Activated T-cell treated with anti-CD3 and anti-CD28 coated beads, Interleukin-2, amount 50 U/mL, for 24 hours (primary cell): ENCODE measurements around the gene LYRM7.

Experiments
- DNase-seq: peaks from one replicate; pipeline ENCODE4 v3.0.0-alpha.2; 2020
- H3K27ac Mint-ChIP-seq: 2 replicates; pipeline ENCODE4 v1.8.0; 2020; ENCODE audit warnings: mild to moderate bottlenecking, mixed read lengths
- H3K27me3 Mint-ChIP-seq: 2 replicates; pipeline ENCODE4 v1.8.0; 2020; ENCODE audit warnings: mixed read lengths
- H3K36me3 Mint-ChIP-seq: 2 replicates; pipeline ENCODE4 v1.8.0; 2020; ENCODE audit warnings: low read depth, mixed read lengths
- H3K4me1 Mint-ChIP-seq: 2 replicates; pipeline ENCODE4 v1.8.0; 2020; ENCODE audit warnings: low read depth, mixed read lengths
- H3K4me3 Mint-ChIP-seq: 2 replicates; pipeline ENCODE4 v1.8.0; 2020; ENCODE audit warnings: mild to moderate bottlenecking, moderate library complexity, mixed read lengths
- H3K9me3 Mint-ChIP-seq: 2 replicates; pipeline ENCODE4 v1.8.0; 2020; ENCODE audit warnings: mixed read lengths

LYRM7 gene

DNA sequence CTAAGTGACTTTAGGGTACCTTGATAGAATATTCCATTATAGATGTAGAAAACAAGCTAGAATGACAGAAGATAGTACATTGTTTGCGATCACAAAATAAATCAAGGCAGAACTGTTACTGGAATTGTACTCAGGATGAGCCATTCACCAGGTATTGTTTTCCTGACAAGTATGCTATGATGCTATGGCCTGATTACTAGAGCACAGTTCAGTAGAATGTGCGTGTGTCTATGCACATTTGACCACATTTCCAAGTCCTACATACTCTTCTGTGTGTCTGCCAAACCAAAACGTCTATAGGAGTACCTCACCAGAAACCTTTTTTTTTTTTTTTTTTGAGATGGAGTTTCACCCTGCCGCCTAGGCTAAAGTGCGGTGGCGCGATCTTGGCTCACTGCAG is 49.8 kb downstream of the LYRM7 start:
- no peak for DNase-seq
- no peak overlapping the region for H3K27ac Mint-ChIP-seq
- no peak overlapping the region for H3K4me3 Mint-ChIP-seq
- H3K36me3 Mint-ChIP-seq = no peaks in the 10 kb centered on the region
- H3K27me3 Mint-ChIP-seq = no peaks in the 10 kb centered on the region
- no peaks in the 10 kb centered on the region for H3K9me3 Mint-ChIP-seq
- peaks cover 31% of the 10 kb centered on the region for H3K4me1 Mint-ChIP-seq

DNA sequence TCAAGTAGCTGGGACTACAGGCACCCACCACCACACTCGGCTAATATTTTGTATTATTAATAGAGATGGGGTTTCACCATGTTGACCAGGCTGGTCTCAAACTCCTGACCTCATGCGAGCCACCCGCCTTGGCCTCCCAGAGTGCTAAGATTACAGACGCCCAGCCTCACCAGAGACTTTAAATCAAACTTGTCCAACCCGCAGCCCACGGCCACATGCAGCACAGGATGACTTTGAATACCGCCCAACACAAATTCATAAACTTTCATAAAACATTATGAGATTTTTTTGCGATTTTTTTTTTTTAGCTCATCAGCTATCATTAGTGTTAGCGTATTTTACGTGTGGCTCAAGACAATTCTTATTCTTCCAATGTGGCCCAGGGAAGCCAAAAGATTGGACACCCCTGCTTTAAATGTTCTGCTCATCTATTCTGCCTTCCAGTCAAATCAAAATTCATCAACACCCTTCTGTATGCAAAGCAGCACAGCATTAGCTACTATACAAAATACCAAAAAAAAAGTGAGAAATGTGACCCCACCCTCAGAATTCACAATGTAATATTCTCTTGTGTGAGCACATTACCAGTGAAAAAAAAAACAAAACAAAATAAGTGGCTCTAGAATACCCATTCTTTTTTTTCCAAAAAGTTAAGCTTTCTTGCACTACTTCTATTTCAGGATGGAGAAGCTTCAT is 50.4 kb downstream of the LYRM7 start:
- H3K36me3 Mint-ChIP-seq = no peaks in the 10 kb centered on the region
- H3K27ac Mint-ChIP-seq = no peak overlapping the region
- H3K27me3 Mint-ChIP-seq = no peaks in the 10 kb centered on the region
- H3K9me3 Mint-ChIP-seq = no peaks in the 10 kb centered on the region
- H3K4me3 Mint-ChIP-seq = no peak overlapping the region
- no peak for DNase-seq
- H3K4me1 Mint-ChIP-seq = peaks cover 31% of the 10 kb centered on the region

GRCh38 chr5:131221888-131222287 is 51.1 kb downstream of the LYRM7 start:
- Mint-ChIP-seq H3K9me3 (no peaks in the 10 kb centered on the region), H3K36me3 (no peaks in the 10 kb centered on the region), H3K4me1 (peaks cover 31% of the 10 kb centered on the region), H3K4me3 (no peak overlapping the region), H3K27ac (no peak overlapping the region), H3K27me3 (no peaks in the 10 kb centered on the region)
- DNase-seq = no peak

DNA sequence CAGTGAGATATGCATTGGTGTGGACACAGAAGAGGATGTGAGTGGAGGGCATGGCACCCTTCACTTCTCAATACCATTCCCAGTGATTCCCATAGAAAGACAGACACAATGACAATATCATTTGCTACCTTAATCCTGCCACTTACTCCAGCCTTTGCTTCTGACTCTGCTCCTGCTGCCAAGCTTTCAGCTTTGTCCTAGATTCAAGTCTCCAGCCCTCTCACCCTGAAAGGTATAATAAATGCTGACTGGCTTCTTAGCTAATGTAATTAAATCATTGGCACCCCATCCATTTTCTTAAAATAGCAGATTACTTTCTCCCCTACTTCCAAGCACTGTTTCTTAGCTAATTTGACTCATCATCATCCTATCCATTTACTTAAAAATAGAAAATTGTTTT is 52.0 kb downstream of the LYRM7 start:
- Mint-ChIP-seq H3K4me3 (no peak overlapping the region), H3K36me3 (no peaks in the 10 kb centered on the region), H3K27me3 (no peaks in the 10 kb centered on the region), H3K9me3 (no peaks in the 10 kb centered on the region), H3K27ac (no peak overlapping the region), H3K4me1 (peaks cover 27% of the 10 kb centered on the region)
- no peak for DNase-seq

DNA sequence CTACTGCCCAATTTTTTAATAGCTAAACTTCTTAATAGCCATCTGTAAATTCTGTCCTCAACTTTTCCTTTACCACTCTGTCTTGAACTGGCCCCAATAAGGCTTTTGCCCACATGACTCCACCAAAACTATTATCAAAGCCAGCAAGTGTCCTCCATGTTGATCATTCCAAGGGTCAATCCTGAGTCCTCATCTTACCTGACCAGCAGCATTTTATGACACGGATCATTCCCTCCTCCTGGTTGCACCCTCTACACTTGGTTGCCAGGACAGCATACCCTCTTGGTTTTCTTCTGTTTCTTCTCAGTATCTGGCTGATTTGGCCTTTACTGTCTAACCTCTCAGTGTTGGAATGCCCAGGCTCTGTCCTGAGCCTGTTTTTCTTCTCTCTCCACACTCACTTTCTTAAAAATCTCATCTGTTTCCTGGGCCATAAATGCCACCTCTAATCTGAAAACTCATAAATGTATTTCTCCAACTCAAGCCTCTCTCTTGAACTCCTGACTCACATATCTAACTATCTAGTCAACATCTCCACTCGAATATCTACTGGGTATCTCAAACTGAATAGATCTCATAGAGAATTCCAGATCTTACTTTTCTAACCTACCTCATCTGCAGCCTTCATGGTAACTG is 53.1 kb downstream of the LYRM7 start:
- H3K4me1 Mint-ChIP-seq = peaks cover 17% of the 10 kb centered on the region
- DNase-seq = no peak
- no peak overlapping the region for H3K4me3 Mint-ChIP-seq
- H3K9me3 Mint-ChIP-seq = no peaks in the 10 kb centered on the region
- no peaks in the 10 kb centered on the region for H3K36me3 Mint-ChIP-seq
- no peaks in the 10 kb centered on the region for H3K27me3 Mint-ChIP-seq
- no peak overlapping the region for H3K27ac Mint-ChIP-seq

DNA sequence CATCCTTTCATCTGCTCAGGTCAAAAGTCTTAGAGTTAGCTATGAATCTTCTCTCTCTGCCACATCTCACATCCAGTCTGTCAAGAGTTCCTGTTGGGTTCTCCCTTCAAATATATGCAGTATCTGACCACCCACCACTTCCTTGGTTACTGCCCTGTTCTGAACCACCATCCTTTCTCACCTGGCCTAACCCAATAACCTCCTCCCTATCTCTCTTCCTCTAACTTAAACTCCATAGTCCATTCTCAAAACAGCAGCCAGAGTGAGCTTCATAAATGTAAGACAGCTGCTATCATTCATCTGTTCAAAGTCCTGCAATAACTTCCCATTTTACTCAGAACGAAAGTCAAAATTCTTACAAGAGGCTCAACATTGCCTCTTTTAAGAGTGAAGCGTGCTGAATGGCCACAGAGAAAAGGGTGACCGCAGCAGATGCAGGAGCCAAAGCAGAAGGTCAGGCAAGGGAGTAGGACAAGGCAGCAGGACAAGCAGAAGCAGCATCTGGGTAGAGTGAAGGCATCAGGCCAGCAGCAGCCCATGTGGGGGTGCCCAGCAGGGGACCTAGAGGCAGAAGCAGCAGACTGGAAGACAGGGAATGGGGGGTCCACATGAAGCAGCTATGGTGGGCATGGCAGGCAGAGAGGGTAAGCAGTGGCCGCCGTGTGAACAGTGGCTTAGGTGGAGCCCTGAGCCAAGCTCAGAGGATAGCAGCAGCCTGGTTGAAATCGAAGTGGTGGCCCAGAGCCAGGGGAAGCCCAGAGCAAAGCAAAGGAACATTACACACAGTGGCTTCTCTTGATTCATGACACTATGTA is 53.9 kb downstream of the LYRM7 start:
- Mint-ChIP-seq H3K4me1 (peaks cover 10% of the 10 kb centered on the region), H3K27me3 (no peaks in the 10 kb centered on the region), H3K27ac (no peak overlapping the region), H3K4me3 (no peak overlapping the region), H3K36me3 (no peaks in the 10 kb centered on the region), H3K9me3 (no peaks in the 10 kb centered on the region)
- no peak for DNase-seq

- Mint-ChIP-seq H3K36me3 (no peaks in the 10 kb centered on the region), H3K4me3 (no peak overlapping the region), H3K27me3 (no peaks in the 10 kb centered on the region), H3K27ac (no peak overlapping the region), H3K4me1 (peaks cover 14% of the 10 kb centered on the region), H3K9me3 (no peaks in the 10 kb centered on the region)
- no peak for DNase-seq
These were observed 54.7 kb downstream of the LYRM7 start for GRCh38 chr5:131225282-131225974.

DNA sequence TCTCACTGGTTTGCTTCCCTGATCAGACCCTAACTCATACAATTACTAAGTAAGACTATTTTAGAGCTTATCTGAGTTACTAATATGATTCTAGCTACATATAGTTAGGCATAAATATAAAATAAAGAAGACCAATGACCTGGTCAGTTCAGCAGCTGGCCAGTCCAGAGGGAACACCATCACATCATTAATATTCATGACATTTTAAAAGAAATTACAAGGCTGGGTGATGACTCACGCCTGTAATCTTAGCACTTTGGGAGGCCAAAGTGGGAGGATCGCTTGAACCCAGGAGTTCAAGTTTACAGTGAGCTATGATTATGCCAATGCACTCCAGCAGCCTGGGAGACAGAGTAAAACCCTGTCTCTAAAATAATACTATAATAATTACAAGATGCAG is 56.2 kb downstream of the LYRM7 start:
- H3K36me3 Mint-ChIP-seq = no peaks in the 10 kb centered on the region
- H3K27ac Mint-ChIP-seq = no peak overlapping the region
- peaks cover 10% of the 10 kb centered on the region for H3K4me1 Mint-ChIP-seq
- DNase-seq = no peak
- H3K27me3 Mint-ChIP-seq = no peaks in the 10 kb centered on the region
- no peaks in the 10 kb centered on the region for H3K9me3 Mint-ChIP-seq
- H3K4me3 Mint-ChIP-seq = no peak overlapping the region

DNA sequence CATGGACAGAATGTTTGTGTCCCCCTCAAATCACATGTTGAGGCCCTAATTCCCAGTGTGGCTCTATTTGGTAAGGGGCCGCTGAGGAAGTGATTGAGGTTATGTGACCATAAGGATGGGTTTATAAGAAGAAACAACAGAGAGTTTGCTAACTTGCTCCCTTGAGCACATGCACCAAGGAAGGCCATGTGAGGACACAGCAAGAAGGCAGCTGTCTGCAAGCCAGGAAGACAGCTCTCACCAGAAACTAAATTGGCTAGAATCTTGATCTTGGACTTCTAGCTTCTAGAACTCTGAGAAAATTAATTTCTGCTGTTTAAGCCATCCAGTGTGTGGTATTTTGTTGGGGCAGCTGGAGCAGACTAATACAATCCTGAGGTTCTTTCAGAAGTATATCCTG is 57.9 kb downstream of the LYRM7 start:
- Mint-ChIP-seq H3K4me1 (peaks cover 10% of the 10 kb centered on the region), H3K36me3 (no peaks in the 10 kb centered on the region), H3K27me3 (no peaks in the 10 kb centered on the region), H3K4me3 (no peak overlapping the region), H3K9me3 (no peaks in the 10 kb centered on the region), H3K27ac (no peak overlapping the region)
- no peak for DNase-seq

DNA sequence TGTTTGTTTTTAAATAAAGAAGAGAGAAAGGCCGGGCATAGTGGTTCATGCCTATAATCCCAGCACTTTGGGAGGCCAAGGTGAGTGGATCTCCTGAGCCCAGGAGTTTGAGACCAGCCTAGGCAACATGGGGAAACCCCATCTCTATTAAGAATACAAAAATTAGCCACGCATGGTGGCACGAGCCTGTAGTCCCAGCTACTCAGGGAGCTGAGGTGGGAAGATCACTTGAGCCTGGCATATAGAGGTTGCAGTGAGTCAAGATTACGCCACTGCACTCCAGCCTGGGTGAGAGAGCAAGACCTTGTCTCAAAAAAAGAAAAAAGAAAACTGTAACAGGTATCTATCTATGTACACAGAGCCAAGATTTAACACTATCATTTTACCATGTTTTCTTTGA is 58.9 kb downstream of the LYRM7 start:
- no peak for DNase-seq
- Mint-ChIP-seq H3K4me1 (peaks cover 10% of the 10 kb centered on the region), H3K4me3 (no peak overlapping the region), H3K27me3 (no peaks in the 10 kb centered on the region), H3K9me3 (no peaks in the 10 kb centered on the region), H3K36me3 (no peaks in the 10 kb centered on the region), H3K27ac (no peak overlapping the region)

GRCh38 chr5:131230406-131230805 is 59.7 kb downstream of the LYRM7 start:
- Mint-ChIP-seq H3K27ac (no peak overlapping the region), H3K27me3 (no peaks in the 10 kb centered on the region), H3K36me3 (no peaks in the 10 kb centered on the region), H3K4me1 (peaks cover 10% of the 10 kb centered on the region), H3K9me3 (no peaks in the 10 kb centered on the region), H3K4me3 (no peak overlapping the region)
- no peak for DNase-seq

DNA sequence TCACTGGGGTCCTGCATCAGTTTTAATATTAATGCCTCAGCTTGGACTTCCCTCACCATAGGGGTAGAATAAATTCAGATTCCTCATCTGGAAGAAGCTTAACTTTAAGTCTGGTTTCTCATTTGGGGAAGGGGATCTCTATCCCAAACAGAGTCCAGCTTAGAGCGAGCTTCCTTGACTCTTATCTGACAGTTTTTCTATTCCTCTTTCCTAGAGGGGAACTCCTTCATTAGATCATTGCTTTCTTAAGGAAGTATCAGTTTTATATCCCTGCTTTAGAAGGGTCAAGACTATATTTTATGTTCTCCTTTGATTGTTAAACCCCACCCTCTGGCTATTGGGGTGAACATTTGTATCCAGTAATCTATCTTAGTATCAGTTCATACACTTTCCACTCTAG is 68.9 kb downstream of the LYRM7 start:
- no peaks in the 10 kb centered on the region for H3K27me3 Mint-ChIP-seq
- peaks cover 16% of the 10 kb centered on the region for H3K4me1 Mint-ChIP-seq
- DNase-seq = no peak
- no peaks in the 10 kb centered on the region for H3K36me3 Mint-ChIP-seq
- no peaks in the 10 kb centered on the region for H3K9me3 Mint-ChIP-seq
- no peak overlapping the region for H3K27ac Mint-ChIP-seq
- H3K4me3 Mint-ChIP-seq = no peak overlapping the region

DNA sequence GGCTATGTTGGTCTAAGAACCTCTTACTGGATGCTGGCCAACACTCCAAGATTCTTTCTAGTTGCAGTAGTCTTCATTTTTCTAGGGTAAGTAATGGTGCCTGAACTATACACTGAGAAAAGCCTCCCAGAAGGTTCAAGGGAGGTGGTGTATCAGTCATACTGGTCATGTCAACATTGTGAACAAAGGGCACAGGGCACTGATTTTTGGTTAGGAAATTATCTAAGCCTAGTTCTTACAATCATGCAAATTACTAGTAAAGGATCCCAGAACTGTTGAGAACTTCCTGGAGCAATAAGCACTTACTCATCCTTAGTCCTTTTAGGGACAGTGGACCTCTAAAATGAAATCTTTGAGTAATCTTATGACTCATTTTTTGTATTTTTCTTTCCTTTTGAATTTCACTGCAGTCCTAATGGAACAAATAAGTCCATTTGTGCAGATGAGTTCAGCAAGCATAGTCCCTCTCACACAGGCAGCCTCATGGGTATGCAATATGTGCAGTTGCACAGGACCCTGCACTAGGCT is 72.0 kb downstream of the LYRM7 start:
- Mint-ChIP-seq H3K36me3 (no peaks in the 10 kb centered on the region), H3K4me1 (peaks cover 17% of the 10 kb centered on the region), H3K9me3 (no peaks in the 10 kb centered on the region), H3K4me3 (no peak overlapping the region), H3K27me3 (no peaks in the 10 kb centered on the region), H3K27ac (peak overlapping the region; percentile 37)
- no peak for DNase-seq

GRCh38 chr5:131245312-131245711 is 74.6 kb downstream of the LYRM7 start:
- H3K9me3 Mint-ChIP-seq = no peaks in the 10 kb centered on the region
- H3K27ac Mint-ChIP-seq = no peak overlapping the region
- H3K27me3 Mint-ChIP-seq = no peaks in the 10 kb centered on the region
- no peaks in the 10 kb centered on the region for H3K36me3 Mint-ChIP-seq
- no peak for DNase-seq
- H3K4me3 Mint-ChIP-seq = no peak overlapping the region
- peaks cover 31% of the 10 kb centered on the region for H3K4me1 Mint-ChIP-seq
